Smooth muscle cell (in vitro differentiated cells): ENCODE results near the gene FGF8. TPM values are rescaled to one million over a fixed set of nuclear protein-coding genes. Genes with fewer than 3 reads are reported as not detected.

Source experiments
- DNase-seq: peaks from one replicate; lab custom pipeline; 2025; ENCODE audit not compliant: unreplicated experiment; lab: John Stamatoyannopoulos, UW
- H2AFZ ChIP-seq: fragments of 200-600 bp; sonication (generic); 2 replicates; pipeline ENCODE4 v1.6.0; 2016; ENCODE audit warnings: antibody characterized with exemption, low read depth, mild to moderate bottlenecking
- H3F3A ChIP-seq: fragments of 200-600 bp; sonication (generic); 2 replicates; pipeline ENCODE4 v1.6.0; 2017; ENCODE audit warnings: antibody characterized with exemption, low read depth
- H3K27ac ChIP-seq: fragments of 200-600 bp; sonication (generic); 2 replicates; pipeline ENCODE4 v1.5.1; 2016; ENCODE audit warnings: low read depth, mild to moderate bottlenecking
- H3K27me3 ChIP-seq: fragments of 200-600 bp; sonication (generic); 2 replicates; pipeline ENCODE4 v1.6.1; 2016; ENCODE audit warnings: low read depth, mild to moderate bottlenecking
- H3K36me3 ChIP-seq: fragments of 200-600 bp; sonication (generic); 2 replicates; pipeline ENCODE4 v1.5.1; 2016; ENCODE audit warnings: low read depth
- H3K4me1 ChIP-seq: fragments of 200-600 bp; sonication (generic); 2 replicates; pipeline ENCODE4 v1.5.1; 2016; ENCODE audit warnings: low read depth
- H3K4me2 ChIP-seq: fragments of 200-600 bp; sonication (generic); 2 replicates; pipeline ENCODE4 v1.6.0; 2016; ENCODE audit warnings: mild to moderate bottlenecking
- H3K4me3 ChIP-seq: fragments of 200-600 bp; sonication (generic); 2 replicates; pipeline ENCODE4 v1.5.1; 2016; ENCODE audit warnings: mild to moderate bottlenecking
- H3K79me2 ChIP-seq: fragments of 200-600 bp; sonication (generic); 2 replicates; pipeline ENCODE4 v1.6.0; 2016; ENCODE audit warnings: low read depth, mild to moderate bottlenecking
- H3K9ac ChIP-seq: fragments of 200-600 bp; sonication (generic); 2 replicates; pipeline ENCODE4 v1.6.0; 2016; ENCODE audit warnings: low read depth
- H3K9me3 ChIP-seq: fragments of 200-600 bp; sonication (generic); replicated peaks from 2 replicates; pipeline ENCODE4 v1.5.1; 2016; ENCODE audit warnings: low read depth
- H4K20me1 ChIP-seq: fragments of 200-600 bp; sonication (generic); 2 replicates; pipeline ENCODE4 v1.6.0; 2016; ENCODE audit warnings: low read depth
- WGBS: methylation state at CpG from one replicate; pipeline ENCODE4 v1.1.7; 2016; ENCODE audit warnings: low lambda C conversion rate; 5-methylcytosine and 5-hydroxymethylcytosine counted together
- polyA plus RNA-seq: library from polyadenylated mRNA; unstranded; fragments of >200 nt; fragmentation: Nextera tagmentation; extraction: Ambion mirVana; gene quantifications from 2 replicates; pipeline ENCODE4 v1.2.1, GENCODE V29; 2016
- total RNA-seq: library from RNA; depleted of rRNA; stranded (reverse); fragments of >200 nt; gene quantifications from 2 replicates; pipeline ENCODE4 v1.2.3, GENCODE V29; 2014
- TF ChIP-seq, protein P1 (sequence below): fragments of 200-600 bp; sonication (generic); IDR thresholded peaks from 2 replicates; pipeline ENCODE4 v1.5.1; 2017; ENCODE audit warnings: borderline replicate concordance, mild to moderate bottlenecking, antibody characterized with exemption; ENCODE audit not compliant: insufficient read depth, poor library complexity, severe bottlenecking

Gene FGF8
- total and polyA plus RNA-seq, 2 experiments from 2014 or later, result not detected

- WGBS, result 86% methylated on average over 3 of the region's 3 CpGs
- no peak for DNase-seq
- H2AFZ ChIP-seq, result no peak overlapping the region
- TF ChIP-seq, protein P1, sequence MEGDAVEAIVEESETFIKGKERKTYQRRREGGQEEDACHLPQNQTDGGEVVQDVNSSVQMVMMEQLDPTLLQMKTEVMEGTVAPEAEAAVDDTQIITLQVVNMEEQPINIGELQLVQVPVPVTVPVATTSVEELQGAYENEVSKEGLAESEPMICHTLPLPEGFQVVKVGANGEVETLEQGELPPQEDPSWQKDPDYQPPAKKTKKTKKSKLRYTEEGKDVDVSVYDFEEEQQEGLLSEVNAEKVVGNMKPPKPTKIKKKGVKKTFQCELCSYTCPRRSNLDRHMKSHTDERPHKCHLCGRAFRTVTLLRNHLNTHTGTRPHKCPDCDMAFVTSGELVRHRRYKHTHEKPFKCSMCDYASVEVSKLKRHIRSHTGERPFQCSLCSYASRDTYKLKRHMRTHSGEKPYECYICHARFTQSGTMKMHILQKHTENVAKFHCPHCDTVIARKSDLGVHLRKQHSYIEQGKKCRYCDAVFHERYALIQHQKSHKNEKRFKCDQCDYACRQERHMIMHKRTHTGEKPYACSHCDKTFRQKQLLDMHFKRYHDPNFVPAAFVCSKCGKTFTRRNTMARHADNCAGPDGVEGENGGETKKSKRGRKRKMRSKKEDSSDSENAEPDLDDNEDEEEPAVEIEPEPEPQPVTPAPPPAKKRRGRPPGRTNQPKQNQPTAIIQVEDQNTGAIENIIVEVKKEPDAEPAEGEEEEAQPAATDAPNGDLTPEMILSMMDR, result no peak
- no peaks in the 10 kb centered on the region for H3K79me2 ChIP-seq
- no peaks in the 10 kb centered on the region for H3F3A ChIP-seq
- H3K4me1 ChIP-seq, result peaks cover 8% of the 10 kb centered on the region
- no peak overlapping the region for H3K9ac ChIP-seq
- no peak overlapping the region for H3K27ac ChIP-seq
- H3K9me3 ChIP-seq, result no peaks in the 10 kb centered on the region
- peaks cover 18% of the 10 kb centered on the region for H3K27me3 ChIP-seq
- no peaks in the 10 kb centered on the region for H4K20me1 ChIP-seq
- H3K36me3 ChIP-seq, result no peaks in the 10 kb centered on the region
- no peak overlapping the region for H3K4me3 ChIP-seq
- H3K4me2 ChIP-seq, result no peak overlapping the region
Measured at GRCh38 chr10:101760510-101760909, 15.4 kb downstream of the FGF8 start.

GRCh38 chr10:101759309-101760247, 16.3 kb downstream of the FGF8 start:
- TF ChIP-seq, protein P1, result no peak
- WGBS, result 50% methylated on average over 11 of the region's 12 CpGs
- no peaks in the 10 kb centered on the region for H3K36me3 ChIP-seq
- no peaks in the 10 kb centered on the region for H3K9me3 ChIP-seq
- H2AFZ ChIP-seq, result no peak overlapping the region
- DNase-seq, result no peak
- no peaks in the 10 kb centered on the region for H3F3A ChIP-seq
- H3K79me2 ChIP-seq, result no peaks in the 10 kb centered on the region
- H3K4me3 ChIP-seq, result no peak overlapping the region
- peaks cover 9% of the 10 kb centered on the region for H3K27me3 ChIP-seq
- H3K4me2 ChIP-seq, result no peak overlapping the region
- no peak overlapping the region for H3K27ac ChIP-seq
- H4K20me1 ChIP-seq, result no peaks in the 10 kb centered on the region
- H3K4me1 ChIP-seq, result peaks cover 8% of the 10 kb centered on the region
- H3K9ac ChIP-seq, result no peak overlapping the region

GRCh38 chr10:101758858-101759257, 17.1 kb downstream of the FGF8 start:
- no peak overlapping the region for H2AFZ ChIP-seq
- H3K4me2 ChIP-seq, result no peak overlapping the region
- H3K4me1 ChIP-seq, result peaks cover 8% of the 10 kb centered on the region
- H3K36me3 ChIP-seq, result no peaks in the 10 kb centered on the region
- H3F3A ChIP-seq, result no peaks in the 10 kb centered on the region
- peaks cover 6% of the 10 kb centered on the region for H3K27me3 ChIP-seq
- H3K9ac ChIP-seq, result no peak overlapping the region
- no peaks in the 10 kb centered on the region for H3K79me2 ChIP-seq
- 91% methylated on average over 2 of the region's 2 CpGs for WGBS
- no peak overlapping the region for H3K27ac ChIP-seq
- no peaks in the 10 kb centered on the region for H4K20me1 ChIP-seq
- TF ChIP-seq, protein P1, result no peak
- no peak for DNase-seq
- H3K9me3 ChIP-seq, result no peaks in the 10 kb centered on the region
- H3K4me3 ChIP-seq, result no peak overlapping the region

GRCh38 chr10:101752241-101752640, 23.7 kb downstream of the FGF8 start:
- Histone ChIP-seq H3K4me1 (peaks cover 22% of the 10 kb centered on the region), H3K4me2 (no peak overlapping the region), H3K4me3 (no peak overlapping the region), H2AFZ (no peak overlapping the region), H3K9me3 (no peaks in the 10 kb centered on the region), H3K27me3 (peaks cover 9% of the 10 kb centered on the region), H3K27ac (no peak overlapping the region), H4K20me1 (no peaks in the 10 kb centered on the region), H3K79me2 (no peaks in the 10 kb centered on the region), H3K36me3 (no peaks in the 10 kb centered on the region), H3F3A (no peaks in the 10 kb centered on the region), H3K9ac (no peak overlapping the region)
- WGBS, result 91% methylated on average over 3 of the region's 3 CpGs
- DNase-seq, result no peak
- TF ChIP-seq, protein P1, result no peak
